HG03342 (cell line): ENCODE results near the gene KIR3DL3.
"Not testable (repeated sequence)": the region's sequence is repeated elsewhere in the genome, so short reads cannot be mapped to it uniquely, and the experiment has no call there.

ENCODE experiments used
- ATAC-seq: cut with Tn5 transposase; IDR thresholded peaks from one replicate; pipeline ENCODE4 v1.9.1; 2021; ENCODE audit warnings: mild to moderate bottlenecking, moderate library complexity; ENCODE audit not compliant: unreplicated experiment

Gene KIR3DL3

DNA sequence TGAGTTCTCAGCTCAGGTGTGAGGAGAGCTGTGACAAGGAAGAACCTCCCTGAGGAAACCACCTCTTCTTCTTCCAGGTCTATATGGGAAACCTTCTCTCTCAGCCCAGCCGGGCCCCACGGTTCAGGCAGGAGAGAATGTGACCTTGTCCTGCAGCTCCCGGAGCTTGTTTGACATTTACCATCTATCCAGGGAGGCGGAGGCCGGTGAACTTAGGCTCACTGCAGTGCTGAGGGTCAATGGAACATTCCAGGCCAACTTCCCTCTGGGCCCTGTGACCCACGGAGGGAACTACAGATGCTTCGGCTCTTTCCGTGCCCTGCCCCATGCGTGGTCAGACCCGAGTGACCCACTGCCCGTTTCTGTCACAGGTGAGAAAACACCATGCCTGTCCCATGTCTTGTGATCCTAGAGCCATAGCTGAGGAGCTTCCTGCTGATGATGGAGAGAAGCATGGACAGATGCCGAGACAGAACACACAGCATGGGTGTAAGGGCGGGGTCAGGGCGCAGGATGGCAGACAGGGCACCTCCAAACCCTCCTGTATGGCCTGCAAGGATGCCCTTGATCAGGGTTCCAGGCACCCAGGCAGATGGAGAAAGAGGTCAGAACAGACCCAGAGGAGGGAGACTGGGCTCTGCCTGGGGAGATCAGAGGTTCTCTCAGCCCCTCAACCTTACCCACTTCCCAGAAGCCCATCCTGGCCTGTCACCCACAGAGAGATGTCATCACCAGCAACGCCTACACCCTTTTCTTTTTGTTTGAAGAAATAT lies 5.4 kb downstream of the KIR3DL3 start:
- no peak for ATAC-seq

DNA sequence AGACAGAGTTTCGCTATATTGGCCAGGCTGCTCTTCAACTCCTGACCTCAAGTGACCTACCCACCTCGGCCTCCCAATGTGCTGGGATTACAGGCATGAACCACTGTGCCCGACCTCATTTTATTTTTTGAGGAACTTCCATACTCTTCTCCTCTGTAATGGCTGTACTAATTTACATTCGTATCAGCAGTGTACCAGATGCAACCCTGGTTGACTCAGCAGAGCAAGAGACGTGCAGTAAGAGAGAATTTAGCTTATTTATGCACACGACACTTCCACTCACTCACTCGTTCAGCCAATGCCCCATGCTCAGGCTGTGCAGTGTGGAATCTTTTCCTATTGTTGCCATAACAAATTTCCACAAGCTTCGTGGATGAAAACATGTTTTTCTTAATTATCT lies 6.9 kb downstream of the KIR3DL3 start:
- no peak for ATAC-seq

DNA sequence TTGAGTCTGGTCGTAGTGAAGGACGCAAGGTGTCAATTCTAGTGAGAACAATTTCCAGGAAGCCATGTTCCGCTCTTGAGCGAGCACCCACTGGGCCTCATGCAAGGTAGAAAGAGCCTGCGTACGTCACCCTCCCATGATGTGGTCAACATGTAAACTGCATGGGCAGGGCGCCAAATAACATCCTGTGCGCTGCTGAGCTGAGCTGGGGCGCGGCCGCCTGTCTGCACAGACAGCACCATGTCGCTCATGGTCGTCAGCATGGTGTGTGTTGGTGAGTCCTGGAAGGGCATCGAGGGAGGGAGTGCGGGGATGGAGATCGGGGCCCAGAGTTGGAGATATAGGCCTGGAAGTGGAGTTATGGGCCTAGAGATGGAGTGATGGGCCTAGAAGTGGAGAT lies 14.1 kb downstream of the KIR3DL3 start, which contains the start of gene KIR2DL3:
KIR2DL3 (plus strand) TSS at position 208 of the 400 bp plus-strand sequence; CDS start at position 241, 33 bp downstream.
- not testable (repeated sequence) for ATAC-seq

DNA sequence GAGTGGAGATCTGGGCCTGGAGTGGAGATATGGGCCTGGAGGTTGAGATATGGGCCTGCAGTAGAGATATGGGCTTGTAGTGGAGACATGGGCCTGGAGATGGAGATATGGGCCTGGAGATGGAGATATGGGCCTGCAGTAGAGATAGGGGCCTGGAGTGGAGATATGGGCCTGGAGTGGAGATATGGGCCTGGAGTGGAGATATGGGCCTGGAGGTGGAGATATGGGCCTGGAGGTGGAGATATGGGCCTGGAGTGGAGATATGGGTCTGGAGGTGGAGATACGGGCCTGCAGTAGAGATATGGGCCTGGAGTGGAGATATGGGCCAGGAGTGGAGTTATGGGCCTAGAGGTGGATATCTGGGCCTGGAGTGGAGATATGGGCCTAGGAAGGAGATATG lies 14.5 kb downstream of the KIR3DL3 start:
- ATAC-seq = no peak

DNA sequence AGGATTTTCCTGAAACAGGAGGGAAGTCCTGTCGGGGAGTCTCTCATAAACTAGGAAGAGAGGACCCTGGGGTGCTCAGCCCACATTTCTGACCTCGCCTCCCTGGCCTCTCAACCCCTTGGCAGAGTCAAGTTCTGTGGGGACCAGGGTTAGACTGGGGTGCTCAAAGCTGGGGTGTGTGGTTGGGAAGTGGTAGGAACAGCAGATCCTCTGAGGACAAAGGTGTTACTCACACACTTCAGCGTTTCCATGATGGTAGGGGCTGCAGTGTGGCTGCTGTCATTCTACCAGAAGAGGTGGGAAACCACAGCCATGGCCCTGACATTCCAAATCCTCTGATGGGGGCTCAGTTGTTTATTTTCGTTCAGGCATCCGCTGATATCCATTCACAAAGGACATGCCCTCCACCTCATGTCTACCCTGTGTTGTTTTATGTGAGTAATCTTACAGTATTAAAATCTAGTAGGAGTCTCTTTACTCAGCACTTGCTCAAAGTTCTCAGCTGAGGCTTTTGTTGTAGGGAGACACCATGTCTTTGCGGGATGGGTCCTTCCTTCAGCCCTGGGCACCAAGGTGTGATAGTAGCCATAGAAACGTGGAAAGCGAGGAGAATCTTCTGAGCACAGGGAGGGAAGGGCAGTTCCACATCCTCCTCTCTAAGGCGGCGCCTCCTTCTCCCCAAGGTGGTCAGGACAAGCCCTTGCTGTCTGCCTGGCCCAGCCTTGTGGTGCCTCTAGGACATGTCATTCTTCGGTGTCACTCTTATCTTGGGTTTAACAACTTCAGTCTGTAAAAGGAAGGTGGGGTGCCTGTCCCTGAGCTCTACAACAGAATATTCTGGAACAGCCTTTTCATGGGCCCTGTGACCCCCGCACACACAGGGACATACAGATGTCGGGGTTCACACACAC lies 15.6 kb downstream of the KIR3DL3 start:
- ATAC-seq = no peak

DNA sequence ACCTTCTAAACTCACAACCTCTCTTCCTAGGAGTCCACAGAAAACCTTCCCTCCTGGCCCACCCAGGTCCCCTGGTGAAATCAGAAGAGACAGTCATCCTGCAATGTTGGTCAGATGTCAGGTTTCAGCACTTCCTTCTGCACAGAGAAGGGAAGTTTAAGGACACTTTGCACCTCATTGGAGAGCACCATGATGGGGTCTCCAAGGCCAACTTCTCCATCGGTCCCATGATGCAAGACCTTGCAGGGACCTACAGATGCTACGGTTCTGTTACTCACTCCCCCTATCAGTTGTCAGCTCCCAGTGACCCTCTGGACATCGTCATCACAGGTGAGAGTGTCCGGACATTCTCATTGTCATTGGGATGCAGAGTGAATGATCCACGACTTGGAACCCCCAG lies 17.7 kb downstream of the KIR3DL3 start:
- ATAC-seq = not testable (repeated sequence)

DNA sequence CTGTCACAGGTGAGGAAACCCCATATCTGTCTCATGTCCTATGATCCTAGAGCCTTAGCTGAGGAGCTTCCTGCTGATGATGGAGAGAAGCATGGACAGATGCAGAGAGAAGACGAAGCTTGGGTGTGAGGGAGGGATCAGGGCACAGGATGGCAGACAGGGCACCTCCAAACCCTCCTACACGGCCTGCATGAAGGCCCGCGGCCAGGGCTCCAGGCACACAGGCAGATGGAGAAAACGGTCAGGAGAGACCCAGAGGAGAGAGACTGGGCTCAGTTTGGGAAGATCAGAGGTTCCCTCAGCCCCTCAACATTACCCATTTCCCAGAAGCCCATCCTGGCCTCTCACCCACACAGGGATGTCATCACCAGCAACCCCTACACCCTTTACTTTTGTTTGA lies 19.8 kb downstream of the KIR3DL3 start:
- not testable (repeated sequence) for ATAC-seq

DNA sequence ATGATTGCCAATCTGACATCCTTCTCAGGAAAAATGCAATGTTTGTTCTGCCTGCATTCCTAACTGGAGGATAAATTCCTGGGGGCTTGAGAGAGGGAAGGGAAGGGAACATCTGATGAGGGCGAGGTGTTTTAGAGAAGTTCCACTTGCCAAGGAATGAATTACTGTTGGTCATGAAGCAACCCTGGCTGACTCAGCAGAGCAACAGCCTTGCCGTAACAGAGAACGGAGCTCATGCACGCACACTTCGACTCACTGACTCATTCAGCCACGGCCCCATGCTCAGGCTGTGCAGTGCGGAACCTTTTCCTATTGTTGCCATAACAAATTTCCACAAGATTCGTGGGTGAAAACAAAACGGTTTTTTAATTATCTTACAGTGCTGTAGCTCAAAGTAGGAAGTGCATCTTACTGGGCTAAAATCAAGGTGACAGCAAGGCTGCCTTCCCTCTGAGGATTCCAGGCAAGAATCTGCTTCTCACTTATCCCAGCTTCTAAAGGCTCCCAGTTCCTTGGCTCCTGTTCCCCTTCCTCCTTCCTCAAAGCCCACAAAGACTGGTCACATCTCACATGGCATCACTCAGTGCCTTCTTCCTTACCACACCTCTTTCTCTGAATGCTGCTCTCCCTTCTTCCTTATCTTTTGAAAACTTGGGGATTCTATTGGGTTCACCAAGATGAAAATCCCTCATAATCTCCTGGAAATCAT lies 23.5 kb downstream of the KIR3DL3 start:
- ATAC-seq = not testable (repeated sequence)

DNA sequence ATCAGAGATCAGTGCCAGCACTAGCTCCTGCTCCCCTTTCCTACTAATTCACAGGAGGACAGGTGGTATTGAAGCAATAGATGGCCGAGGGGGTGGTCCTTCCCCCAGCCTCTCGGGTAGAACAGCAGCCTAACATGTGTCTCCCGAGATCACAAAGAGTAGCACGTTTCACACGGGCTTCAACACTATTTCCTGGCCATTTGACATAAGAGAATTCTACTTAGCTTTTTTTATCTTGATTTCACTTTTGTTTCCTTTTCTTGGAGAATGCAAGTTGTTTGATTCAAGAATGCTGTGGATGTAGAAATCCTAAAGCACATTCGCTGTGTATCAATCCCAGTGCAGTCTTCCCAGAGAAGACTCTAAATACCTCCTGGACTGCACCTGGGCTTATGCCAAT lies 26.0 kb downstream of the KIR3DL3 start:
- not testable (repeated sequence) for ATAC-seq

DNA sequence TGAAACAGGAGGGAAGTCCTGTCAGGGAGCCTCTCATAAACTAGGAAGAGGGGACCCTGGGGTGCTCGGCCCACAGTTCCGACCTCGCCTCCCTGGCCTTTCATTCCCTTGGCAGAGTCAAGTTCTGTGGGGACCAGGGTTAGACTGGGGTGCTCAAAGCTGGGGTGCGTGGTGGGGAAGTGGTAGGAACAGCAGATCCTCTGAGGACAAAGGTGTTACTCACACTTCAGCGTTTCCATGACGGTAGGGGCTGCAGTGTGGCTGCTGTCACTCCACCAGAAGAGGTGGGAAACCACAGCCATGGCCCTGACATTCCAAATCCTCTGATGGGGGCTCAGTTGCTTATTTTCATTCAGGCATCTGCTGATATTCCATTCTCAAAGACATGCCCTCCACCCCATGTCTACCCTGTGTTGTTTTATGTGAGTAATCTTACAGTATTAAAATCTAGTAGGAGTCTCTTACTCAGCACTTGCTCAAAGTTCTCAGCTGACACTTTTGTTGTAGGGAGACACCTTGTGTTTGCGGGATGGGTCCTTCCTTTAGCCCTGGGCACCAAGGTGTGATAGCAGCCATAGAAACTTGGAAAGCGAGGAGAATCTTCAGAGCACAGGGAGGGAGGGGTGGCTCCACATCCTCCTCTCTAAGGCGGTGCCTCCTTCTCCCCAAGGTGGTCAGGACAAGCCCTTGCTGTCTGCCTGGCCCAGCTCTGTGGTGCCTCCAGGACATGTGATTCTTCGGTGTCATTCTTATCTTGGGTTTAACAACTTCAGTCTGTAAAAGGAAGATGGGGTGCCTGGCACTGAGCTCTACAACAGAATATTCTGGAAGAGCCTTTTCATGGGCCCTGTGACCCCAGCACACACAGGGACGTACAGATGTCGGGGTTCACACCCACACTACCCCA lies 32.2 kb downstream of the KIR3DL3 start:
- ATAC-seq = not testable (repeated sequence)

DNA sequence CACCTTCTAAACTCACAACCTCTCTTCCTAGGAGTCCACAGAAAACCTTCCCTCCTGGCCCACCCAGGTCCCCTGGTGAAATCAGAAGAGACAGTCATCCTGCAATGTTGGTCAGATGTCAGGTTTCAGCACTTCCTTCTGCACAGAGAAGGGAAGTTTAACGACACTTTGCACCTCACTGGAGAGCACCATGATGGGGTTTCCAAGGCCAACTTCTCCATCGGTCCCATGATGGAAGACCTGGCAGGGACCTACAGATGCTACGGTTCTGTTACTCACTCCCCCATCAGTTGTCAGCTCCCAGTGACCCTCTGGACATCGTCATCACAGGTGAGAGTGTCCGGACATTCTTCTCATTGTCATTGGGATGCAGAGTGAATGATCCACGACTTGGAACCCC lies 34.3 kb downstream of the KIR3DL3 start:
- ATAC-seq = not testable (repeated sequence)

DNA sequence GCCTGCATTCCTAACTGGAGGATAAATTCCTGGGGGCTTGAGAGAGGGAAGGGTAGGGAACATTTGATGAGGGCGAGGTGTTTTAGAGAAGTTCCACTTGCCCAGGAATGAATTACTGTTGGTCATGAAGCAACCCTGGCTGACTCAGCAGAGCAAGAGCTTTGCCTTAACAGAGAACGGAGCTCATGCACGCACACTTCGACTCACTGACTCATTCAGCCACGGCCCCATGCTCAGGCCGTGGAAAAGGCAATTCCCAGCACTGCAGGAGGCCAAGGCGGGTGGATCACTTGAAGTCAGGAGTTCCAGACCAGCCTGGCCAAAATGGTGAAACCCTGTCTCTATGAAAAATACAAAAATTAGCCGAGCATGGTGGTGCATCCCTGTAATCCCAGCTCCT lies 40.0 kb downstream of the KIR3DL3 start:
- ATAC-seq = not testable (repeated sequence)

DNA sequence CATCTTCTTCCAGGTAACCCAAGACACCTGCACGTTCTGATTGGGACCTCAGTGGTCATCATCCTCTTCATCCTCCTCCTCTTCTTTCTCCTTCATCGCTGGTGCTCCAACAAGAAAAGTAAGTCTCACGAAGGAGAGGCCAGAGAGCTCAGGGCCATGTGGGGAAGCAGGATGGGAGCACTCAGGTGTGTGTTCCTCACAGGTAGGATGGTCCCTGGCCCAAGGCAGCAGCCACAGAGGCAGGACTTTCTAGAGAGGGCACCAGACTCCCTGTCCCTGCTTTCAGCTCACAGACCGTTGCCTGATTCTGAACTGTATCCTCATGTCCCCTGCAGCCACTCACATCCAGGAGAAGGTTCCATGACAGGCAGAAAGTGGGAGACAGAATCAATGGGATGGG lies 42.2 kb downstream of the KIR3DL3 start:
- not testable (repeated sequence) for ATAC-seq

DNA sequence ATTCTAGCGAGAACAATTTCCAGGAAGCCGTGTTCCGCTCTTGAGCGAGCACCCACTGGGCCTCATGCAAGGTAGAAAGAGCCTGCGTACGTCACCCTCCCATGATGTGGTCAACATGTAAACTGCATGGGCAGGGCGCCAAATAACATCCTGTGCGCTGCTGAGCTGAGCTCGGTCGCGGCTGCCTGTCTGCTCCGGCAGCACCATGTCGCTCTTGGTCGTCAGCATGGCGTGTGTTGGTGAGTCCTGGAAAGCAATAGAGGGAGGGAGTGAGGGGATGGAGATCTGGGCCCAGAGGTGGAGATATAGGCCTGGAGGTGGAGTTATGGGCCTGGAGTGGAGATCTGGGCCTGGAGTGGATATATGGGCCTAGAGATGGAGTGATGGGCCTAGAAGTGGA lies 45.4 kb downstream of the KIR3DL3 start, which contains the start of gene KIR2DL1:
KIR2DL1 (plus strand) TSS at position 148 of the 400 bp plus-strand sequence; CDS start at position 206, 58 bp downstream.
- not testable (repeated sequence) for ATAC-seq

DNA sequence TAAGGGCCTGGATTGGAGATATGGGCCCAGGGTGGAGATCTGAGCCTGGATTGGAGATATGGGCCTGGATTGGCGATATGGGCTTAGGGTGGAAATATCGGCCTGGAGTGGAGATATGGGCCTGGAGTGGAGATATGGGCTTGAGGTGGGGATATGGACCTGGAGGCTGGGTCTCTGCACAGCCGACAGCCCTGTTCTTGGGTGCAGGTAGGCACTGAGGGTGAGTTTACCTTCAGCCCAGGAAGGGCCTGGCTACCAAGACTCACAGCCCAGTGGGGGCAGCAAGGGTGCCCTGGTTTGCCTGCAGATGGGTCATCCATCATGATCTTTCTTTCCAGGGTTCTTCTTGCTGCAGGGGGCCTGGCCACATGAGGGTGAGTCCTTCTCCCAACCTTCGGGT lies 46.3 kb downstream of the KIR3DL3 start:
- ATAC-seq = not testable (repeated sequence)

DNA sequence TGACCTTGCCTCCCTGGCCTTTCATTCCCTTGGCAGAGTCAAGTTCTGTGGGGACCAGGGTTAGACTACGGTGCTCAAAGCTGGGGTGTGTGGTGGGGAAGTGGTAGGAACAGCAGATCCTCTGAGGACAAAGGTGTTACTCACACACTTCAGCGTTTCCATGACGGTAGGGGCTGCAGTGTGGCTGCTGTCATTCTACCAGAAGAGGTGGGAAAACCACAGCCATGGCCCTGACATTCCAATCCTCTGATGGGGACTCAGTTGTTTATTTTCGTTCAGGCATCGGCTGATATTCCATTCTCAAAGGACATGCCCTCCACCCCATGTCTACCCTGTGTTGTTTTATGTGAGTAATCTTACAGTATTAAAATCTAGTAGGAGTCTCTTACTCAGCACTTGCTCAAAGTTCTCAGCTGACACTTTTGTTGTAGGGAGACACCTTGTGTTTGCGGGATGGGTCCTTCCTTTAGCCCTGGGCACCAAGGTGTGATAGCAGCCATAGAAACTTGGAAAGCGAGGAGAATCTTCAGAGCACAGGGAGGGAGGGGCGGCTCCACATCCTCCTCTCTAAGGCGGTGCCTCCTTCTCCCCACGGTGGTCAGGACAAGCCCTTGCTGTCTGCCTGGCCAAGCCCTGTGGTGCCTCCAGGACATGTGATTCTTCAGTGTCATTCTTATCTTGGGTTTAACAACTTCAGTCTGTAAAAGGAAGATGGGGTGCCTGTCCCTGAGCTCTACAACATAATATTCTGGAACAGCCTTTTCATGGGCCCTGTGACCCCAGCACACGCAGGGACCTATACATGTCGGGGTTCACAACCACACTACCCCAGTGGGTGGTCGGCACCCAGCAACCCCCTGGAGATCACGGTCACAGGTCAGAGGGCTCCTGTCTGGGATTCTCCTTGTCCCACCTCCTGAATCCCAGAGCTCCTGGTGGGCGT lies 47.0 kb downstream of the KIR3DL3 start:
- ATAC-seq = not testable (repeated sequence)

DNA sequence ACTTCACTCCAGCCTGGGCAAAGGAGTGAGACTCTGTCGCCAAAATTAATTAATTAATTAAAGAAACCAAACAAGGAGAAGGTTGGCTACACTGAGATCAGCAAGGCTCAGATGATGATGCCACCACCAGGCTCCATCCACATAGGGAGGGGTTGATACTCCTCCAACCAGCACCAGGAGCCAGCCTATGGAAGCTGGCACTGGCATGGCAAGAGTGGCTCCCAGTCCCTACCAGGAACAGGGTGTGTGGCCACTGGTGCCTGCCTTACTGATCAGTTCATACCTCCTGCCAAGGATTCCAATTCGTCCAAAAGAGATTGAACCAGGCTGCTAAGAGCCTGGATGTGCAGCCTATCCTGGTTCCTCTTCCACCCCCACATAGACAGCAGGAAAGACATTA lies 48.4 kb downstream of the KIR3DL3 start:
- ATAC-seq = not testable (repeated sequence)

DNA sequence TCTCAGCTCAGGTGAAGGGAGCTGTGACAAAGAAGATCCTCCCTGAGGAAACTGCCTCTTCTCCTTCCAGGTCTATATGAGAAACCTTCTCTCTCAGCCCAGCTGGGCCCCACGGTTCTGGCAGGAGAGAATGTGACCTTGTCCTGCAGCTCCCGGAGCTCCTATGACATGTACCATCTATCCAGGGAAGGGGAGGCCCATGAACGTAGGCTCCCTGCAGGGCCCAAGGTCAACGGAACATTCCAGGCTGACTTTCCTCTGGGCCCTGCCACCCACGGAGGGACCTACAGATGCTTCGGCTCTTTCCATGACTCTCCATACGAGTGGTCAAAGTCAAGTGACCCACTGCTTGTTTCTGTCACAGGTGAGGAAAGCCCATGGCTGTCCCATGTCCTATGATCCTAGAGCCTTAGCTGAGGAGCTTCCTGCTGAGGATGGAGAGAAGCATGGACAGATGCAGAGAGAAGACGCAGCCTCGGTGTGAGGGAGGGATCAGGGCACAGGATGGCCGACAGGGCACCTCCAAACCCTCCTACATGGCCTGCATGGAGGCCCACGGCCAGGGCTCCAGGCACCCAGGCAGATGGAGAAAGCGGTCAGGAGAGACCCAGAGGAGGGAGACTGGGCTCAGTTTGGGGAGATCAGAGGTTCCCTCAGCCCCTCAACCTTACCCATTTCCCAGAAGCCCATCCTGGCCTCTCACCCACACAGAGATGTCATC lies 51.0 kb downstream of the KIR3DL3 start:
- not testable (repeated sequence) for ATAC-seq
